D721Med (cell line): ENCODE data around the gene KBTBD3.
"Not testable (repeated sequence)": the region's sequence is repeated elsewhere in the genome, so short reads cannot be mapped to it uniquely, and the experiment has no call there.

ENCODE experiments used
- DNase-seq: peaks from one replicate; pipeline ENCODE4 v3.0.0; 2011; ENCODE audit warnings: low spot score; ENCODE audit not compliant: insufficient read length
- FAIRE-seq: peaks from 2 replicates; lab custom pipeline; 2011; peaks lifted over from hg19 to GRCh38; lab: Jason Lieb, UNC
- CTCF ChIP-seq: IDR thresholded peaks from 2 replicates; pipeline ENCODE4 v1.5.1; 2012; ENCODE audit warnings: mild to moderate bottlenecking, control low read depth; ENCODE audit not compliant: insufficient read depth; ENCODE audit errors: missing control alignments

Gene KBTBD3

DNA sequence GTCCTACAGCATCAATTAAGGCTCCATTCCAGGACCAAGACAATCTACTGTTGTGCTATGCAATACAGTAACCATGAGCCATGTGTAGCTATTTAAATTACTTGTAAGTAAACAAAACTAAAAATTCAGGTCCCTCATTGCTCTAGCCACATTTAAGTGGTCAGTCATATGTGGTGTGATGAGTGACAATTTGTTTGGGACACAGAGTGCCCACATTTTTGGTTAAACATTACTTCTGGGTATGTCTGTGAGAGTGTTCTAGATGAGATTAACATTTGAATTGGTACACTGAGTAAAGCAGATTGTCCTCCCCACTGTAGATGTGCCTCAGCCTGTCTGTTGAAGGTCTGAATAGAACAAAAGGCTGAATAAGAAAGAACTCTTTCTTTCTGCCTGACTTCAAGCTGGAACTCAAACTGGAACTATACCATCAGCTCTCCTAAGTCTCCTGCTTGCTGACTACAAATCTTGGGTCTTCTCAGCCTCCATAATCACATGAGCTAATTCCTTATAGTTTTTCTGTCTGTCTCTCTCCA lies 15.8 kb downstream of the KBTBD3 start:
- no peak for FAIRE-seq
- DNase-seq: no peak
- TF ChIP-seq CTCF: no peak

DNA sequence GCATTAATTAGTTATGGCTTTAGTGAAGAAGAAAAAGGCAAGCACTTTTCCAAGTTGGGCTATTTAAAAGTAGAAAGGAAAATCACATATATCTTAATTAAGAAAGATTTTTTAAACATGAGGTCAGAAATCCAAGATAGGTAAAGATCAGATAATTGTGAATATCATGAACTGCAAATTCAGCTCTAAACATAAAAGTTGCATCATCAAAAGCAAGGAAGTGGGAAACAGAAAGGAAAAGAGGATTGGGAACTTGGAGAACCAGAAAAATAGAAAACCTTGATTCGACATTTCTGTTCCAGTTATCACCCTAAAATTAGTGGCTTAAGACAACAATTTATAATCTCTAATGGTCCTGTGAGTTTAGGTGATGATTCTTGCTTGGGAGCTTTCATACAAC lies 17.5 kb downstream of the KBTBD3 start:
- FAIRE-seq (no peak), DNase-seq (no peak)
- no peak for TF ChIP-seq CTCF

- not testable (repeated sequence) for DNase-seq, FAIRE-seq
These were observed 18.8 kb downstream of the KBTBD3 start for GRCh38 chr11:106058377-106058776.

DNA sequence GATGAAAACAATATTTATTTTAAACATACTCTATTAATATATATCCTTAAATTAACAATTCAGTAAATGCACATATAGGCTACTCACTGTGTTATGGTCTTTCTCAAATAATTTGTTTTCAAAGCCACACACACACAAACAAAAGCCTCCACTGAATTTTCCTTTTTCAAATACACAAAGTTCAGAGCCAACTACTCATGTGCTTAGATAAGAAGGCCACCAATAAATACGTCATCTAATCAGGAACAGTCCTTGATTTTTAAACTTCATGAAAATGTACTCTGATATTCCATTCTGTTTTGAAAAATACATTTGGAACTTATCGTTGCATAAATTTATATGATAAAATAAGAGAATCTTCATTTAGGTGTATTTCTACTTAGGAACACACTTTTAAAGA lies 26.0 kb downstream of the KBTBD3 start:
- FAIRE-seq (no peak), DNase-seq (no peak)
- no peak for TF ChIP-seq CTCF

DNA sequence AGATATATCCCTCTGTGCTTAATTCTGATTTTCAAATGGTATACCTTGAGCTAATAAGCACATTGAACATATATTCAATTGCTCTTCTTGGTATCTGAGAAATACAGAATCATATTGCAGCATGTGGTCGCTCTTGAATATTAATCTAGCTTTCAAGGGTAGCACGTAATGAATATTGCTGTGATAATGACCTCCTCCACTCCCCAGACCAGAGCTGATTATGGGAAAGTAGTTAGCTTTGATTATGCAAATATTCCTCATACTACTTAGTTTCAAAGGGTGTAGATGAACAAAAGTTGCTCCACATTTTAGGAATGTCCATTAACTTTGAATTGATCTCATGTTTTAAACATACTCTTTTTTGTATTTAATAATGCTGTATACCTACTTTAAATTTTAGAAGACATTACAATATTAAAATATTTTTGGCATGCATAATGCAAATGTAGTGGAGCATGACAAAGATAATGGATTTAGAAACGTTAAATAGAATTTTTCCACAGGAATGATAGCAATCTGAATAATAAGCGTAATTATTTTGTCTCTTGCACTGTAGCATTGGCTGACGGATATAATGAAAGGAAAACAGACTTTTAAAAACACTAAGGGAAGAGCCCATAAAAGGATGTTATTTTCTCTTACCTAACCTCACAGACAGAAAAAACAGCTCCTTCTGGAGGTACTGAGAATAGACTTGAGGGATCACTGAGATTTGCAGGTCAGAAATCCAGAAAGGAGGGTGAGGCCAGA lies 27.2 kb downstream of the KBTBD3 start:
- DNase-seq: no peak
- FAIRE-seq: no peak
- TF ChIP-seq CTCF: no peak

- no peak for FAIRE-seq
These were observed 29.5 kb downstream of the KBTBD3 start for GRCh38 chr11:106047631-106048030.

DNA sequence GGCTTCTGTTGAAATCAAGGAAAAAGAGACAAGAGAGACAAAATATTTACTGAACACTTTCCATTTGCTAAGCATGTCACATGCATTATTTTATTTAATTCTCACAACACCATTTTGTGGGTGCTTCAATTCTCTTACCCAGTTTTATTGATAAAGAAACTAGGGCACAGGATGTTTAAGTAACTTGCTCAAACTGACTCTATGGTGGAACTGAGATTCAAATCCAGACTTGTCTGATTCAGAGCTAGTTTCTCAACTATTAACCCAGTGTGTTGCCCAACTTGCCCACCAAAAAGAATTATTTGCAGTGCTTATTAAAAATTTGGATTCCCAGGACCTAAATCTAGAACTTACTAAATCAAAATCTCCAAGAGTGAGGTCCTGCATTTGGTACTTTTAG lies 33.6 kb downstream of the KBTBD3 start:
- DNase-seq: no peak
- TF ChIP-seq CTCF: no peak
- FAIRE-seq: no peak

More at GRCh38 chr11:106047631-106048030, 29.5 kb downstream of the KBTBD3 start:
- DNase-seq: no peak
- no peak for TF ChIP-seq CTCF
